ENCODE results near the gene WDR33.

DNA sequence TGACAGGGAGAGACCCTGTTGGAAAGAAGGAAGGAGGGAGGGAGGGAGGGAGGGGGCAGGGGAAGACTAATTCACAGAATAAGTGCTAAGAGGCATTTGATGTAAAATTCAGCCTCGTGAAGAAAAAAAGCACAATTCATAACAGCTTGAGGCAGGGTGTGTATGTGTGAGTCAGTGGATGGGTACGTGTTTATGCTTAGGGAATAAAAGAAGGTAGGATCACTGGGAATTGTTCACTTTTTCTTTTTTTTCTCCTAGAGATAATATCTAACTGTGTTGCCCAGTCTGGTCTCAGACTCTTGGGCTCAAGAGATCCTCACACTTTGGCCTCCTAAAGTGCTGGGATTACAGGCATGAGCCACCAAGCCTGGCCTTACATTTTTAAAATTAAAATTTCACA lies 39.2 kb downstream of the WDR33 start:
- no peak for TF ChIP-seq POLR2AphosphoS5 (IDR thresholded peaks at IDR 0.05)
- TF ChIP-seq, protein P1, sequence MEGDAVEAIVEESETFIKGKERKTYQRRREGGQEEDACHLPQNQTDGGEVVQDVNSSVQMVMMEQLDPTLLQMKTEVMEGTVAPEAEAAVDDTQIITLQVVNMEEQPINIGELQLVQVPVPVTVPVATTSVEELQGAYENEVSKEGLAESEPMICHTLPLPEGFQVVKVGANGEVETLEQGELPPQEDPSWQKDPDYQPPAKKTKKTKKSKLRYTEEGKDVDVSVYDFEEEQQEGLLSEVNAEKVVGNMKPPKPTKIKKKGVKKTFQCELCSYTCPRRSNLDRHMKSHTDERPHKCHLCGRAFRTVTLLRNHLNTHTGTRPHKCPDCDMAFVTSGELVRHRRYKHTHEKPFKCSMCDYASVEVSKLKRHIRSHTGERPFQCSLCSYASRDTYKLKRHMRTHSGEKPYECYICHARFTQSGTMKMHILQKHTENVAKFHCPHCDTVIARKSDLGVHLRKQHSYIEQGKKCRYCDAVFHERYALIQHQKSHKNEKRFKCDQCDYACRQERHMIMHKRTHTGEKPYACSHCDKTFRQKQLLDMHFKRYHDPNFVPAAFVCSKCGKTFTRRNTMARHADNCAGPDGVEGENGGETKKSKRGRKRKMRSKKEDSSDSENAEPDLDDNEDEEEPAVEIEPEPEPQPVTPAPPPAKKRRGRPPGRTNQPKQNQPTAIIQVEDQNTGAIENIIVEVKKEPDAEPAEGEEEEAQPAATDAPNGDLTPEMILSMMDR (IDR thresholded peaks at IDR 0.05) = no peak
- TF ChIP-seq EP300 (IDR thresholded peaks at IDR 0.05) = no peak
